Skeletal muscle cell (primary cell): ENCODE data around the gene RP2.

Source experiments
- DNase-seq: peaks from one replicate; pipeline ENCODE4 v3.0.0-alpha.2; 2010; ENCODE audit warnings: low read depth
- H3K4me3 ChIP-seq: 2 replicates; pipeline ENCODE4 v1.5.1; 2011; ENCODE audit warnings: low read depth, mild to moderate bottlenecking, control low read depth, low read length, moderate library complexity

The RP2 gene

DNA sequence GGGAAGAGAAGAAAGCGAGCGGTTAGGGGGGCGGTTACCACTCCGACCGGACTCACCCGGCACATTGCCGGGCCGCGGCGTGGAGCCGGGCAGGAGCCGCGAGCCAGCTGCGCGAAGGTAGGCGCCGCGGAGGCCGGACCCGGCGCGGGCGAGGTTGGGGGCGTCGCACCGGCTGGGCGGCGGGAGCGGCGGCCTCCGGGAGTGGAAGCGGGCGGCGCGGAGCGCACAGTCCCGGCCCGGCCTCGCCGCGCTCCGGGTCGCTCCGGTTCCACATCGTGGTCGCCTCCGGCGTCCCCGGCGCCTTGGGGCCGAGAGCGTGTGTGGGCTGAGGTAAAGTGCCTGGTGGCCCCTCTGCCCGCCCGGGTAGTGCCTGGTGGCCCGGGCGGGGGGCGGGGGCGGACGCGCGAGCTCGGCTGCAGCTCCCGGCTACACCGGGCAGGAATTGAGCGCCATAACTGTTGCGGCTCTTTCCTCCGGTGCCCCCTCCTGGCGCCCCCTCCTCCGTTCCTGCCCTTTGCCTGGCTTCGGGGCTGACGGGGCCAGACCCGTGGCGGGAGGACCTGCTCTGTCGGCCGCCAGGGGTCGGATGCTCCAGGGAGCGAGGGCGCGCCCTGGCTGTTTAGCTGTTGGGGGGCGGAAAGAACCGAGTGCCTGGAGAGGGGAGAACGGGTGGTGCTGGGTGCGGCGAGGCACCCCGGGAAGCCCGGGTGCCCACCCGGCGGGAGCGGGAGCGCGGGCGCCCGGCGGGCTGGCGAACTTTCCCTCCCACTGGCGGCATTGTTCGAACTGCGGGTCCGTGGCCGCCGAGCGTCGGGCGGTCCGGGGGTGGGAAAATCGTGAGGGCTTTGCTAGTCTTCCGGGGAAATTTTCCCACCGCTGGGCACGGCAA is 76.0 kb downstream of the RP2 start:
- peak overlapping the region; percentile 69 for H3K4me3 ChIP-seq
- no peak for DNase-seq

DNA sequence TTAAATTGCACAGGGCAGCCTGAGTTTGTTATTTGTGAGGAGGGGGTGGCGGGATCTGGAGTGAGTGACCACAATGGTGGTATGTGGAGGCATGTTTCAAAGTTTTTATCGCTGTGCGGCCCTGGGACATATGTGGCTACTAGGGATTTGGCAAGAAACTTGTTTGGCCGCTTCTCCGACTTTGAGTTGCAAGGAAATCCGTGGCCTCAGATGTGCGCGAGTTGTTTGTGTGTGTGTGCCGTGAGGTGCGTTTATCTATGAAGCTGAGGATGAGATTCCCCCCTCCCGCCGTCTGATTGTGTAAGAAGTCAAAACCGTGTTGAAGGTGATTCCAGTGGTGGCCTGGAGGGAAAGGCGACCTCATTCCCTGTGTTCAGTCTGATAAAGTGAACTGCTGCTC is 76.8 kb downstream of the RP2 start:
- H3K4me3 ChIP-seq = peak overlapping the region; percentile 69
- no peak for DNase-seq

DNA sequence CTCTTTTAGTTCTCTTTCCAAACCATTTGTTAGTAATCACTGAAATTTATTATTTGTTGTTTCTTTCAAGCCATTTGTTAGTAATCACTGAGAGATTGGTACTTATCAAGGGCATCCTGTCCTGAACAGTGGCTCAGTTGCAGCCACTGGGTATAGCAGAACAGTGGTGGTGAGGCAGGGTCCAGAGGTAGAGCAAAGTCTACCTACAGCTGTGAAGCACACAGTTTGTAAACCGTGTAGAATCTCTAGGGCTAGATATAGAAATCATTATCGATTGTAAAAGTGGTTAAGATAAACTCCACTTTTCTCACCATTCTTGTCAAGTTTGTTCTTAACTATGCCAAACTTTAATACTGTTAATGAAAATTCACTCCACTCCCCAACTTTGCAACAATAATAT is 79.4 kb downstream of the RP2 start:
- DNase-seq = no peak
- H3K4me3 ChIP-seq = no peak overlapping the region

DNA sequence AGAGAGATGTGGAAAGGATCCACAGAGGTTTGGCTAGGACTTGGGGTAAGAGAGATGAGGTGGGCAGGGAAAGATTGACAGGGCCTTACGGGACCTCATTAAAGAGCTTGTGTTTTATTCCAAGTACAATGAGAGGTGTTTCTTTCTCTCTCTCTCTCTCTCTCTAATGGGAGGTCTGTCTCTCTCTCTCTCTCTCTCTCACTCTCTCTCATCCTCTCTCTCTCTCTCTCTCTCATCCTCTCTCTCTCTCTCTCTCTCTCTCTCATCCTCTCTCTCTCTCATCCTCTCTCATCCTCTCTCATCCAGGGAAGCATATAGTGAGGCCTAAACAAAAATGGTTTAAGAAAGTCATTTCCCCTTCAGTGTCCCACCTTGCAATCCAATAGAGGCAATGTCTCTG is 80.8 kb downstream of the RP2 start:
- H3K4me3 ChIP-seq = no peak overlapping the region
- DNase-seq = no peak

GRCh38 chrX:46918434-46918833 is 81.6 kb downstream of the RP2 start:
- DNase-seq = no peak
- no peak overlapping the region for H3K4me3 ChIP-seq

DNA sequence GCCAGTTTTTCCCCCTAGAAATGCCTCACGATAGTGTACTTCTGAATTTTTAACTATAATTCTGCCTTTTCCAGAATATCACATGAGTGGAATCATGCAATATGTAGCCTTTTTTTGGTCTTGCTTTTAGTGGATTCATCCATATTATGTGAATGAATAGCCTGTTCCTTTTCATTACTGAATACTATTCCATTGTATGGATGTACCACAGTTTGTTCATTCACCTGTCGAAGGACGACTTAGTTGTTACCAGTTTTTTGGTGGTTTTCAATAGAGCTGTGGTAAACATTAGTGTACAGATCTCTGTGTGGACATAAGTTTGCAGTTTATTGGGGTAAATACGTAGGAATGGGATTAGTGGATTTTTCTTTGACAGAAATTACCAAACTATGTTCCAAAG is 83.4 kb downstream of the RP2 start:
- no peak for DNase-seq
- no peak overlapping the region for H3K4me3 ChIP-seq

DNA sequence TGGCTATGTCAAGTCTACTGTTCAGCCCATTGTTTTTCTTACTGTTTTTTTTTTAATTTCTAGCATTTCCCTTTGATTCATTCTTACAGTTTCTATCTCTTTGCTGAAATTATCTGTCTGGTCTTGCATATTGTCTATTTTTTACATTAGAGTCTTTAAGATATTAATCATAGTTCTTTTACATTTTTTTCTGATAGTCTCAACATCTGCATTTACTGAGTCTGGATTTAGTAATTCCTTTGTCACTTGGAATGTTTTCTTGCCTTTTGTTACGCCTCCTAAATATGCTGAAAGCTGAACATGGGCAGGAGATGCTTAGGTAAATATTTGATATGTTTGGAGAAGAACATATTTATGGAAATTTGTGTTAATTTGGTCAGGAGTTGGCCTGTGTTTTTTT is 85.8 kb downstream of the RP2 start:
- no peak for DNase-seq
- no peak overlapping the region for H3K4me3 ChIP-seq

- no peak for DNase-seq
- no peak overlapping the region for H3K4me3 ChIP-seq
These were observed 90.9 kb downstream of the RP2 start for GRCh38 chrX:46927718-46928117.

- no peak overlapping the region for H3K4me3 ChIP-seq
- DNase-seq = no peak
These were observed 92.8 kb downstream of the RP2 start for GRCh38 chrX:46929439-46930261.
